Ecto neural progenitor cell (in vitro differentiated cells): ENCODE results near the gene ADAMTS18.

Experiments used
- DNase-seq: peaks from one replicate; pipeline ENCODE4 v3.0.0-alpha.2; 2018; ENCODE audit warnings: low spot score

Gene ADAMTS18

DNA sequence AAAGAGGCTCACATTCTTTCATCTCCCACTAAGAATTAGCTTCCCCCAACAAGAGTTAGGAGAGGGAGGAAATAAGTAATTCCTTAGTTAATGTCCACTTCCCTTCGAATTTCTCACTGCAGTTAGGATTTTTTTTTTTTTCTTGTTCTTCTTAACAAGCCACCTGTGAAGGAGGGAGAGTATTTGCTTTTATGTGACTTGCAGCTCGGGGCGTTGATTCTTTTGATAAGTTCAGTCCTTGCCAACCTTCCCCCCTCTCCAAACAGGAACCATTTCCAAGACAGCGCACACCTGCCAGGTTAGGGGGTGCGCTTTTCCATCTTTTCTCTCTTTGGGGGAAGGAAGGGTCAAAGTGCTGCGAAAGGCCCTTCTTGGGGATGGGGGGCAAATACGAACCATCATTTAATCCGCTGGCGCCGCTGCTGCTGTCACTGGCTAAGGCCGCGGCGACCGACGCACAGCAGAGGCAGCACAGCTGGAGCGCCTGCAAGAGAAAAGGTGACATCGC, 758 bp downstream of the ADAMTS18 start:
- peak; percentile 55 for DNase-seq

DNA sequence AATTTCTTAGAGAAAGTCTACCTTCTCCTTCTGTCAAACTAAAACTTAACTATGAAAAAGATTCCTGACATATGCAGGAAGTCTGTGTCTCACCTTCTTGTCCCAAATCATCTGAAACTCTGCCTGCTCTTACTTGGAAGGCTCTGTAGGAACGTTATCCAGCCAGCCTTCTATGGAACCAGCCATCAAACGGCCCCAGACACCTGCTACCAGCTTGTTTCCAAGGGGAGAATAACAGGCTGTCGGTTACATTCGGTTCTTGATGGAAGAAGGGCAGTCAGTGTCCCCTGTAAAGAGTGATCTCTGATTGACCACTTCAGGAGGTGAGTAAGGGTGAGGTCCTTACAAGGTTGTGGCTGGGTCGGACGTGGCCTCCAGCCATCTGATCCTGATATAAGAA, 1.7 kb downstream of the ADAMTS18 start:
- no peak for DNase-seq

DNA sequence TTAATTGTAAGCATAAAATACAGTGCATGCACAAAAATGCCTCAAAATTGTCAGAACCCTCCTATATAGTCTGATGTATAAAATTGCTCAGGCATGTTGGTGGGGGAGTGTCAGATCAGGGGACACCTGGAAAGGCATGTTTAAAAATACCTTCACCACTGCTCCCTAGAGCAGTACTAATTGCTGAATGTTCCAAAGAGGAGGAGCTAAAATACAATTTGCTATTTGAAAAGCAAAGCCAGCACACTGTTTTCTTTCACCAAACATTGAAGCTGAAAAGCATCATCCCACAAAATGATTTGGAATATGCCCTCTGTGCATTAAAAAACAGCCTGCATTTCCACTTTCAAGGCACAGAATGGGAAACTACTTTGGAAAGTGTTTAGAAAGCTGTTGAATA, 2.6 kb downstream of the ADAMTS18 start:
- DNase-seq: no peak

- DNase-seq: no peak
Measured at GRCh38 chr16:77430787-77431585, 3.8 kb downstream of the ADAMTS18 start.

DNA sequence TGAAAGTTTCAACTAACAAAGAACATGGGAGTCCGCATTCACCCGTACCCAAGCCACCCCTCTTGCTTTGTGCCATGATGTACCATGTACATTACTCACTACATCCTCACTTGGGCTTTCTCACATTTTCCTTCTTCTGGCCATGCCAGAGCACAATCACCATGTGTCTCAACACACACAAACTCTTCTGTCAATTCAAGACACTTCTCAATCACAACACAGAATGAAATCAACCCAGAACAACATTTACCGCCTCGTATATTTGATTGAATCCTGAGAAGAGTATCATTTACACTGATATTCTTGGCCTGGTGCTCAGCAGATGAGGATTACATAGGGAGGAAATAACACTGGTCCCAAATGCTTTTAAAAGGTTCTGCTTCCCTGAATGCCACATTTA, 4.5 kb downstream of the ADAMTS18 start:
- no peak for DNase-seq

GRCh38 chr16:77424871-77425604, 9.8 kb downstream of the ADAMTS18 start:
- DNase-seq: no peak

GRCh38 chr16:77422196-77422784, 12.5 kb downstream of the ADAMTS18 start:
- no peak for DNase-seq

DNA sequence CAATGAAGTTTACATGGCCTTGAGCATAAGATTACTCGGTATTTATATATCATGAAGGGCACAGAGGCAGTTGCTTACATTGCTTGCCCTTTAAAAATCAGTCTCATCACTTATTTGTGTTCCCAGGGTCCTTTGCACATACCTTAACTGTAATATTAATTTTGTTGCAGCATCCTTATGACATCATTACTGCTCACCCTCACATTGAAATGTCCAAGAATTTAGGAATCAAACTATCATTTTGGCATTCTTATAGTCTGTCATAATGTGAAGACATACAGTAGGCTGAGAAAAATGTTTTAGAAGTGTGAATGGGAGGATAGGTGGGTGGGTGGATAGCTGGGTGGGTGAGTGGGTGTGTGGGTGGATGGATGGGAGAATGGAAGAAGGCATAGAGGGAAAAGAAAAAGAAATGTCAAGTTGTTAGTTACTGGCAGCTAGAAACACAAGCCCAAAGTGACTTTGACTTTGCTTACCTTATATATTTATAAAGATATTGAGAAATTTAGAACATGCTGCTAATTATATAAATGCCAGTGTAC, 17.8 kb downstream of the ADAMTS18 start:
- DNase-seq: no peak

DNA sequence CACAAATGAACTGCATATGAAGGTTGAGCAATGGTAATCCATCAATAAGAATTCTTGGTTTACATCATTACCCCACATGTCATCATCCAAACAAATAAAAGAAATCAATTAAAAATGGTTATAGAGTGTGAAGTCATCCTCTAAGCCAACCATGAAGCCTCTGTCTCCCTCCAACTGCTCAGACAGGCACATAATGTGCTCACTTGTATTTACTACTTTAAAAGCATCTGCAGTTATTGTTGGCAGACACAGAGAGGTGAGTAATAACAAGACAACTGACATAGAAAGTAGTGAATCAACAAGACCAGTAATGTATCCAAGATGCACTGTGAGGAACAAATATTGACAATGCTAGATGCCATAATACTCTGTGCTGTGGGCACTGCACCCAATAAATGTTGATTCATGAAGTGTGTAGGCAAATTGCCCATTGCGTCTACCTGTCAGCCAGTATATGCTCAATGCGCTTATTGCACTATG, 20.0 kb downstream of the ADAMTS18 start:
- no peak for DNase-seq

- no peak for DNase-seq
Measured at GRCh38 chr16:77410449-77410848, 24.4 kb downstream of the ADAMTS18 start.

- no peak for DNase-seq
Measured at GRCh38 chr16:77409311-77409710, 25.5 kb downstream of the ADAMTS18 start.

GRCh38 chr16:77408607-77409006, 26.2 kb downstream of the ADAMTS18 start:
- DNase-seq: no peak

GRCh38 chr16:77406680-77407079, 28.2 kb downstream of the ADAMTS18 start:
- DNase-seq: no peak

DNA sequence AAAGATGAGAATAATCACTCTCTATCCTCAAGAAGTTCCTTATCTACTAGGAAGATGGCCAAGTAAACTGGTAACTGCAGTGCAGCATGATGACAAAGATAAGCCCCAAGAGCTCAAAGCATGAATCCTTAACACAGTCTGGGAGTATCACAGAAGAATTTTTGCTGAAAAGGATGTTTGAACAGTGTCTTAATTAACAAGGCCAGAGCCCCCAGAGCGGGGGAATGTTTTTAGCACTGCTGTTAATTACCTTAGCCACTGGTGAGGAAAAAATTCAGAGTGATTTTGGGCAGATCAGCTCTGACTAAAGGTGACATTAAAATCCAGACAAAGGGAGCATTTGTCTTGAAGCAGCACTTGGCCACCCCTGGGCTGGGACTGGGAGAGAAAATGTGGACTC, 30.1 kb downstream of the ADAMTS18 start:
- no peak for DNase-seq

- no peak for DNase-seq
Measured at GRCh38 chr16:77403732-77404131, 31.1 kb downstream of the ADAMTS18 start.

DNA sequence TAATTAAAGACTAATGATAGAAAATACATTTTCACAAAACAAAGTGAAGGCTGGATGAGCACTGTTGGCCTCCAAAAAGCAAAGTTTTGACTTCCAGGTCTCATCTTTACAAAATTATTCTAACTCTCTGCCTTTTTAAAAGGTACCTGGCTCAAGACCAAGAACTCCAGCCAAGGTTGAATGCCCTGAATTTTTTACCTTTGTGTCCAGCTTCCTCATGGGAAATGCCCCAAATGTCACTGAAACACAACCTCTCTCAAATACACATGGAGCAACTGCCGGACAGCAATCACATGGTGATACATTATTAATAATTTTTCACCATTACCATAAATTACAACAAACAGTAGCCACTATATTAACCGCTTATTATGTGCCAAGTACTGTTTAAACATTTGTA, 32.2 kb downstream of the ADAMTS18 start:
- DNase-seq: no peak

DNA sequence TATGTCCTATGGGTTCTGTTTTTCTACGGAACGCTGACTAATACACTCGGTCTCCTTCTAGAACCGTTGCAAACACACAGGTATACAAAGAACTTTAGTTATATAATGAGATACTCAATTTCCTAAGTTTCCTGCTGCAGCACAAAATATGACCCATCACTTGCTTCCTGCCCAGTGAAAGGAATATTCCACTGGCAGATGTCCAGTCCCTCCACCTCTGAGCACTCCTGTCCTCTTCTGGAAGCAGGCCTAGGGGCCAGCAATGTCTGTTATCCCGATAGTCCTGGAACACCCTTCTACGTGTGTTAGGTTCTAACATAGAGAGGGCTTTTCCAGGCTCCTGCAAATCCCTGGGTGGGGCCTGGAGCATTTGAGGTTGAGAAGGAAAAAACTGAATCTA, 32.7 kb downstream of the ADAMTS18 start:
- no peak for DNase-seq

DNA sequence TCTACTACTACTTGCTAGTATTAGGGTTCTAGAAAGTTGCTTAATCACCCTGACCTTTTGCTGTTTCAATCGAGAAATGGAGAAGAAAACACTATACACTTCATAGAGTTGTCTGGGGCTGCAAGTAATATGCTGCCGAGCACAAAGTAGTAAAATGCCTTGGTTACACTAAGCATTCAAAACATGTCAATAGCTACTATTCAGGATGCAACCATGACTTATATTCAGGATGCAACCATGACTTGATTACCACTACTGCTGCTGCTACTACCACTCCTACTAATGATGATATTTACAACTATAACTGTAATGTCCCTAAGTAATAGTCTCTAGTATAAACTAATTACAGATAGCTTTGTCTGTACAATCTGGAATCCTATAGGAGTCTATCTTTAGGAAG, 35.3 kb downstream of the ADAMTS18 start:
- DNase-seq: no peak

DNA sequence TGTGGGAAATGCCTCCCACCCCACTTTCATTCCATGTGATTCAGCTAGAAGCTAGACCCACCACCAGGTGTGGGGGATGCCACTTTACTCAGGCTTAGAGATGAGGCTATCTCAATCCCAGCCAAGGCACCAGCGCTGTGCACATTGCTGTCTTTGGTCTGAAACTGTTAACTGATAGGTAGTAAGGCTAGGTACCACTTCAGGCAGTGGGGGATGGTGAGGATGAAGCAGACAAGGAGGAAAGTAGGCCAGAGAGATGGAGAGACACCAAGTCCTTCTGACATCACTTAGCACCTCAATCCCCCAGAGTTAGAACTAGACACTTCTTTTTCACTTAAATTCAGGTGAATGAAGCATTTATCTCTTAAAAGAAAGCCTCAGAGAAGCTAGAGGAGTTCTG, 35.8 kb downstream of the ADAMTS18 start:
- DNase-seq: no peak

DNA sequence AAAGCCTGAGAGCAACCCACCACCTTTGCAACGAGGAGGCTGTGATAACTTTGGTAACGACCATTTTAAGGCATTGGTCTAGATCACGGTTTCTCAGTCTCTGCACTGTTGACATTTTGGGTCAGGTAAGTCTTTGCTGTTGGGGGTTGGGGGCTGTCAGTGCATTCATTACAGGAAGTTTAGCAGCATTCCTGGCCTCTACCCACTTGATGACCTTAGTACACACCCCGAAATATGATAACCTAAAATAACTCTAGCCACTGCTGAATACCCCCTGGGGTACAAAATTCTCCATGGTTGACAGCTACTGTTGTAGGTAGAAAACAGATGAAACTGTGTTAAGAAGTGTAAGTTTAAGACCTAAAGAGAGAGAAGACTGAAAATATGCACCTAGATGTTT, 36.3 kb downstream of the ADAMTS18 start:
- no peak for DNase-seq

GRCh38 chr16:77396461-77396860, 38.4 kb downstream of the ADAMTS18 start:
- DNase-seq: no peak

DNA sequence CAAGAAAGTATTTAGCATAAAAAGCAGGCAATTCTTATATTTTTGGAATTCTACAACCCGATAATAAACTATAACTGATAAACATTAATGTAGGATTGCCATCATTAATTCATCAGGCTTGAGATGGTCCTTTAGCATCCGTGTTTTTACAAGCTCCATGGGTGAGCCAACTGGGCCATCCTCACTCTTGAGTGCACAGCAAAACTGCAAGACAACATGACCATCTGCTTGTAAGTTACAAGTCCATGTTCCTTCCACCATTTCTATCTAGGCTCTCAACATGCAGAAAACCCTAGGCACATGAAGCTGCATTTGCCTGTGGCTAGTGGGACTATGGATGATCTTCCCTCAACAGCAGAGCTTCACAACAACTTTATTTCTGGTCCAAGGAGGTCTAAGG, 40.1 kb downstream of the ADAMTS18 start:
- no peak for DNase-seq

GRCh38 chr16:77393955-77394354, 40.9 kb downstream of the ADAMTS18 start:
- no peak for DNase-seq
